Measurements from ENCODE around the gene SPACA9.

GRCh38 chr9:132923346-132923902 is 44.7 kb downstream of the SPACA9 start:
- TF ChIP-seq EZH2phosphoT487 (IDR thresholded peaks at IDR 0.05; ENCODE audit: low read depth), result no peak
- no peak for TF ChIP-seq CTCF (IDR thresholded peaks at IDR 0.05; ENCODE audit: low read depth, low read length)

All from OCI-LY3 (cell line).